HEK293 (cell line): ENCODE results near the gene C17orf100.
"Not testable (repeated sequence)": the region's sequence is repeated elsewhere in the genome, so short reads cannot be mapped to it uniquely, and the experiment has no call there.

Experiments
- CTCF ChIA-PET: fragments of 350-600 bp; formaldehyde crosslinking; extraction: SDS; loops from one replicate; lab custom pipeline; 2021; ENCODE audit warnings: antibody characterized with exemption; lab: Yijun Ruan, JAX
- POLR2A ChIA-PET: fragments of 300-600 bp; formaldehyde crosslinking; extraction: SDS; loops from one replicate; lab custom pipeline; 2020; ENCODE audit warnings: antibody characterized with exemption, inconsistent platforms; lab: Yijun Ruan, JAX
- H3K27ac ChIP-seq: fragments of 200-500 bp; sonication (Bioruptor generic); 2 replicates; pipeline ENCODE4 v1.5.1; 2014; ENCODE audit warnings: low read depth, low read length, control low read depth, inconsistent platforms; ENCODE audit errors: extremely low read depth
- H3K36me3 ChIP-seq, 2 experiments: fragments of 200-500 bp in 1 of 2; sonication (Bioruptor generic) in 1 of 2; 1 replicate in 1 of 2; 2 replicates in 1 of 2; pipeline ENCODE4 v1.5.1; 2014 to 2017; ENCODE audit warnings: inconsistent platforms in 2 of 2, low read length in 2 of 2; ENCODE audit not compliant: control insufficient read depth in 2 of 2, insufficient read depth in 1 of 2
- H3K4me1 ChIP-seq: fragments of 200-500 bp; sonication (Bioruptor generic); 2 replicates; pipeline ENCODE4 v1.5.1; 2014; ENCODE audit warnings: mild to moderate bottlenecking, low read length, inconsistent platforms; ENCODE audit not compliant: control insufficient read depth, insufficient read depth
- H3K4me3 ChIP-seq: 2 replicates; pipeline ENCODE4 v1.5.1; 2011; ENCODE audit warnings: low read depth, mild to moderate bottlenecking, control low read depth, low read length, moderate library complexity
- H3K9me3 ChIP-seq: fragments of 200-500 bp; sonication (Bioruptor generic); 2 replicates; pipeline ENCODE4 v1.5.1; 2014; ENCODE audit warnings: low read depth, low read length, inconsistent platforms; ENCODE audit not compliant: control insufficient read depth, insufficient read depth
- KLF10 ChIP-seq: fragments of 450-650 bp; IDR thresholded peaks from 2 replicates; pipeline ENCODE4 v1.5.1; 2018; ENCODE audit warnings: missing biosample characterization, mild to moderate bottlenecking, missing genetic modification characterization
- MZF1 ChIP-seq: fragments of 450-650 bp; formaldehyde crosslinking; IDR thresholded peaks from 2 replicates; pipeline ENCODE4 v1.5.1; 2017; ENCODE audit warnings: missing biosample characterization, missing genetic modification characterization, borderline replicate concordance
- SCRT2 ChIP-seq: fragments of 450-650 bp; formaldehyde crosslinking; IDR thresholded peaks from 2 replicates; pipeline ENCODE4 v1.5.1; 2016; ENCODE audit warnings: missing biosample characterization, missing genetic modification characterization
- YY1 ChIP-seq: fragments of 450-650 bp; formaldehyde crosslinking; IDR thresholded peaks from 2 replicates; pipeline ENCODE4 v1.5.1; 2018; ENCODE audit warnings: missing biosample characterization, missing genetic modification characterization
- ZBTB17 ChIP-seq: fragments of 450-650 bp; formaldehyde crosslinking; IDR thresholded peaks from 2 replicates; pipeline ENCODE4 v1.5.1; 2016; ENCODE audit warnings: missing biosample characterization, missing genetic modification characterization
- ZNF221 ChIP-seq: fragments of 450-650 bp; formaldehyde crosslinking; IDR thresholded peaks from 2 replicates; pipeline ENCODE4 v1.5.1; 2017; ENCODE audit warnings: missing biosample characterization, missing genetic modification characterization, borderline replicate concordance
- ZNF302 ChIP-seq: fragments of 450-650 bp; formaldehyde crosslinking; IDR thresholded peaks from 2 replicates; pipeline ENCODE4 v1.5.1; 2016; ENCODE audit warnings: missing biosample characterization, missing genetic modification characterization, low read depth
- ZNF324 ChIP-seq: fragments of 450-650 bp; formaldehyde crosslinking; IDR thresholded peaks from 2 replicates; pipeline ENCODE4 v1.5.1; 2016; ENCODE audit warnings: missing biosample characterization, missing genetic modification characterization
- ZNF366 ChIP-seq: fragments of 450-650 bp; formaldehyde crosslinking; conservative IDR thresholded peaks from 2 replicates; pipeline ENCODE4 v1.5.1; 2016; ENCODE audit warnings: missing biosample characterization, missing genetic modification characterization
- ZNF433 ChIP-seq: fragments of 450-650 bp; formaldehyde crosslinking; IDR thresholded peaks from 2 replicates; pipeline ENCODE4 v1.5.1; 2016; ENCODE audit warnings: missing biosample characterization, missing genetic modification characterization, low read depth
- ZNF548 ChIP-seq: fragments of 450-650 bp; formaldehyde crosslinking; IDR thresholded peaks from 2 replicates; pipeline ENCODE4 v1.5.1; 2016; ENCODE audit warnings: missing biosample characterization, missing genetic modification characterization
- ZNF600 ChIP-seq: fragments of 450-650 bp; formaldehyde crosslinking; IDR thresholded peaks from 2 replicates; pipeline ENCODE4 v1.5.1; 2016; ENCODE audit warnings: missing biosample characterization, missing genetic modification characterization
- ZNF639 ChIP-seq: fragments of 450-650 bp; formaldehyde crosslinking; IDR thresholded peaks from 2 replicates; pipeline ENCODE4 v1.5.1; 2016; ENCODE audit warnings: missing biosample characterization, missing genetic modification characterization
- ZNF701 ChIP-seq: fragments of 450-650 bp; formaldehyde crosslinking; IDR thresholded peaks from 2 replicates; pipeline ENCODE4 v1.5.1; 2016; ENCODE audit warnings: missing biosample characterization, missing genetic modification characterization
- ZNF707 ChIP-seq: fragments of 450-650 bp; formaldehyde crosslinking; IDR thresholded peaks from 2 replicates; pipeline ENCODE4 v1.5.1; 2016; ENCODE audit warnings: missing biosample characterization, missing genetic modification characterization
- ZNF776 ChIP-seq: fragments of 450-650 bp; formaldehyde crosslinking; IDR thresholded peaks from 2 replicates; pipeline ENCODE4 v1.5.0; 2017; ENCODE audit warnings: missing biosample characterization, missing genetic modification characterization, borderline replicate concordance
- ZNF830 ChIP-seq: fragments of 450-650 bp; IDR thresholded peaks from 2 replicates; pipeline ENCODE4 v1.5.0; 2018; ENCODE audit warnings: missing biosample characterization, missing genetic modification characterization, low read depth, mild to moderate bottlenecking, moderate library complexity
- ZSCAN30 ChIP-seq: fragments of 450-650 bp; IDR thresholded peaks from 2 replicates; pipeline ENCODE4 v1.5.1; 2018; ENCODE audit warnings: missing biosample characterization, mild to moderate bottlenecking, missing genetic modification characterization, moderate library complexity
- TF ChIP-seq, protein P1 (sequence below): fragments of 450-650 bp; formaldehyde crosslinking; IDR thresholded peaks from 2 replicates; pipeline ENCODE4 v1.5.1; 2016; ENCODE audit warnings: missing biosample characterization, missing genetic modification characterization, low read depth
- TF ChIP-seq, protein P2 (sequence below): fragments of 450-650 bp; formaldehyde crosslinking; IDR thresholded peaks from 2 replicates; pipeline ENCODE4 v1.5.1; 2017; ENCODE audit warnings: missing biosample characterization, missing genetic modification characterization
- TF ChIP-seq, protein P3 (sequence below): fragments of 450-650 bp; formaldehyde crosslinking; IDR thresholded peaks from 2 replicates; pipeline ENCODE4 v1.5.1; 2017; ENCODE audit warnings: missing biosample characterization, missing genetic modification characterization

Gene C17orf100

DNA sequence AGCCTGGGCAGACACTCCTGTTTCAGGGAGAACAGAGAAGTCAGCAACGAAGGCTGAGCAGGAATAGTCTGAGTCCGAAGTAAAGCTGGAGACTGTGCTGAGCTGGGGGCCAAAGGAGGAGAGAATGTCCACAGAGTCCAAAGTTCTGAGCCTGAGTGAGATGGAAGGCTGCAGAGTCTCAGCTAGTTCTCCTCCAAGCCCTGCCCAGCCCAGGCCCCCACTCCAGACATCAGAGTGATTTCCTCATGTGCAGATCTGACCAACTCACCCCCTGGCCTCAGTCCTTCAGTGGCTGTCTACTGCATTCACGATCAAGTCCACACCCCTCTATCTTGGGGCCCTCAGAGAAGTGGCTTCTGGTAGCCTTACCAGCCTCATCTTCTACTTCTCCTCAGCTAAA lies 40.0 kb downstream of the C17orf100 start:
- no peaks in the 10 kb centered on the region for H3K9me3 ChIP-seq
- no peak overlapping the region for H3K4me3 ChIP-seq
- H3K27ac ChIP-seq = no peak overlapping the region
- ChIA-PET CTCF (interaction anchor here (1.8 kb wide), 1 partner anchor 10 kb away, joined by 5 read pairs; no protein-coding TSS in a partner anchor), POLR2A (no interaction called here)
- TF ChIP-seq ZNF776 (tag by site-specific recombination) = no peak
- no peak for TF ChIP-seq ZSCAN30
- no peak for TF ChIP-seq ZNF433 (tag by site-specific recombination)
- TF ChIP-seq ZNF548 (tag by site-specific recombination) = no peak
- TF ChIP-seq ZNF600 = no peak
- TF ChIP-seq ZNF830 = no peak
- no peak for TF ChIP-seq ZNF221 (tag by site-specific recombination)
- no peak for TF ChIP-seq ZNF302 (tag by site-specific recombination)
- no peaks in the 10 kb centered on the region for H3K36me3 ChIP-seq
- no peaks in the 10 kb centered on the region for H3K4me1 ChIP-seq

DNA sequence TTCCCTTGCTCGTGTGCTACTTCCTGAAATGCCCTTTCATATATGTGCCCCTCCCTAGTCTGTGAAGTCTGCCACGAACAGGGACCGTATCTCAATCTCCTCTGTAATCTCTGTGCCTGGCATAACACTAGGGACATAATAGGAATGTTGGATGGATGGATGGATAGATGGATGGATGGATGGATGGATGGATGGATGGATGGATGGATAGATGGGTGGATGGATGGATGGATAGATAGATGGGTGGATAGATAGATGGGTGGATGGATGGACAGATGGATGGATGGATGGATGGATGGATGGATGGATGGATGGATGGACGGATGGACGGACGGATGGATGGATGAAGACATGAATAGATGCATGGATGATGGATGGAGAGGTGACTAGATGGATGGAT lies 40.4 kb downstream of the C17orf100 start:
- H3K9me3 ChIP-seq, H3K4me1 ChIP-seq, H3K4me3 ChIP-seq, H3K27ac ChIP-seq, POLR2A ChIA-PET, H3K36me3 ChIP-seq: not testable (repeated sequence)
- peak; percentile 99 for TF ChIP-seq ZNF366 (tag by site-specific recombination)
- TF ChIP-seq ZBTB17 (tag by site-specific recombination) = peak; percentile 97
- CTCF ChIA-PET = interaction anchor here (1.8 kb wide), 1 partner anchor 10 kb away, joined by 5 read pairs; no protein-coding TSS in a partner anchor

DNA sequence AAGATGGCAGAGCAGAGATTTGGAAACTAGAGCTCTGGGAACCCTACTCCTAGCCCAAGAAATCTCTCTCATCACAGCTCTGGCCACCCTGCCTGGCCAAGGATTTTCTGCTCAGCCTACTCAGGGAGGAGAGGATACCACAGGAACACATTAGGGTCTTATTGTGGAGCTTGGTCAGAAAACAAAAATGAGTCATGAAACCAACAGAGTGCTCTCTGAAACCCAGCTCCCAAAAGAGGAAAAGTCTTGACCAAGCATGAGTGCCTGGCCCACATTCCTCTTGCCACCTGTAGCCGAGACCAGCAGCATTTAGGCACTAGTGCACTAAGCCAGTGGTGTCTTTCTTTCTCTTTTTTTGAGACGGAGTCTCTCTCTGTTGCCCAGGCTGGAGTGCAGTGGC lies 43.5 kb downstream of the C17orf100 start:
- POLR2A ChIA-PET = no interaction called here
- Histone ChIP-seq H3K4me3 (no peak overlapping the region), H3K36me3 (no peaks in the 10 kb centered on the region), H3K27ac (no peak overlapping the region), H3K4me1 (no peaks in the 10 kb centered on the region), H3K9me3 (no peaks in the 10 kb centered on the region)
- CTCF ChIA-PET = interaction anchor here (1.1 to 1.6 kb wide), 2 partner anchors 148 to 159 kb away, joined by 3 to 4 read pairs; no protein-coding TSS in a partner anchor
- TF ChIP-seq, protein P1, sequence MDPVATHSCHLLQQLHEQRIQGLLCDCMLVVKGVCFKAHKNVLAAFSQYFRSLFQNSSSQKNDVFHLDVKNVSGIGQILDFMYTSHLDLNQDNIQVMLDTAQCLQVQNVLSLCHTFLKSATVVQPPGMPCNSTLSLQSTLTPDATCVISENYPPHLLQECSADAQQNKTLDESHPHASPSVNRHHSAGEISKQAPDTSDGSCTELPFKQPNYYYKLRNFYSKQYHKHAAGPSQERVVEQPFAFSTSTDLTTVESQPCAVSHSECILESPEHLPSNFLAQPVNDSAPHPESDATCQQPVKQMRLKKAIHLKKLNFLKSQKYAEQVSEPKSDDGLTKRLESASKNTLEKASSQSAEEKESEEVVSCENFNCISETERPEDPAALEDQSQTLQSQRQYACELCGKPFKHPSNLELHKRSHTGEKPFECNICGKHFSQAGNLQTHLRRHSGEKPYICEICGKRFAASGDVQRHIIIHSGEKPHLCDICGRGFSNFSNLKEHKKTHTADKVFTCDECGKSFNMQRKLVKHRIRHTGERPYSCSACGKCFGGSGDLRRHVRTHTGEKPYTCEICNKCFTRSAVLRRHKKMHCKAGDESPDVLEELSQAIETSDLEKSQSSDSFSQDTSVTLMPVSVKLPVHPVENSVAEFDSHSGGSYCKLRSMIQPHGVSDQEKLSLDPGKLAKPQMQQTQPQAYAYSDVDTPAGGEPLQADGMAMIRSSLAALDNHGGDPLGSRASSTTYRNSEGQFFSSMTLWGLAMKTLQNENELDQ (tag by site-specific recombination) = no peak
- 0 out of 2 replicates have a peak, but pooled peaks have one; percentile 11 for TF ChIP-seq SCRT2 (tag by site-specific recombination)

- TF ChIP-seq YY1 = no peak
- TF ChIP-seq, protein P2, sequence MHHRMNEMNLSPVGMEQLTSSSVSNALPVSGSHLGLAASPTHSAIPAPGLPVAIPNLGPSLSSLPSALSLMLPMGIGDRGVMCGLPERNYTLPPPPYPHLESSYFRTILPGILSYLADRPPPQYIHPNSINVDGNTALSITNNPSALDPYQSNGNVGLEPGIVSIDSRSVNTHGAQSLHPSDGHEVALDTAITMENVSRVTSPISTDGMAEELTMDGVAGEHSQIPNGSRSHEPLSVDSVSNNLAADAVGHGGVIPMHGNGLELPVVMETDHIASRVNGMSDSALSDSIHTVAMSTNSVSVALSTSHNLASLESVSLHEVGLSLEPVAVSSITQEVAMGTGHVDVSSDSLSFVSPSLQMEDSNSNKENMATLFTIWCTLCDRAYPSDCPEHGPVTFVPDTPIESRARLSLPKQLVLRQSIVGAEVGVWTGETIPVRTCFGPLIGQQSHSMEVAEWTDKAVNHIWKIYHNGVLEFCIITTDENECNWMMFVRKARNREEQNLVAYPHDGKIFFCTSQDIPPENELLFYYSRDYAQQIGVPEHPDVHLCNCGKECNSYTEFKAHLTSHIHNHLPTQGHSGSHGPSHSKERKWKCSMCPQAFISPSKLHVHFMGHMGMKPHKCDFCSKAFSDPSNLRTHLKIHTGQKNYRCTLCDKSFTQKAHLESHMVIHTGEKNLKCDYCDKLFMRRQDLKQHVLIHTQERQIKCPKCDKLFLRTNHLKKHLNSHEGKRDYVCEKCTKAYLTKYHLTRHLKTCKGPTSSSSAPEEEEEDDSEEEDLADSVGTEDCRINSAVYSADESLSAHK (tag by site-specific recombination) = no peak
- TF ChIP-seq ZNF701 (tag by site-specific recombination) = no peak
- TF ChIP-seq, protein P3, sequence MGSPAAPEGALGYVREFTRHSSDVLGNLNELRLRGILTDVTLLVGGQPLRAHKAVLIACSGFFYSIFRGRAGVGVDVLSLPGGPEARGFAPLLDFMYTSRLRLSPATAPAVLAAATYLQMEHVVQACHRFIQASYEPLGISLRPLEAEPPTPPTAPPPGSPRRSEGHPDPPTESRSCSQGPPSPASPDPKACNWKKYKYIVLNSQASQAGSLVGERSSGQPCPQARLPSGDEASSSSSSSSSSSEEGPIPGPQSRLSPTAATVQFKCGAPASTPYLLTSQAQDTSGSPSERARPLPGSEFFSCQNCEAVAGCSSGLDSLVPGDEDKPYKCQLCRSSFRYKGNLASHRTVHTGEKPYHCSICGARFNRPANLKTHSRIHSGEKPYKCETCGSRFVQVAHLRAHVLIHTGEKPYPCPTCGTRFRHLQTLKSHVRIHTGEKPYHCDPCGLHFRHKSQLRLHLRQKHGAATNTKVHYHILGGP = no peak
- no peak for TF ChIP-seq MZF1
- TF ChIP-seq ZNF324 (tag by site-specific recombination) = no peak
- no peak for TF ChIP-seq ZNF639 (tag by site-specific recombination)
- TF ChIP-seq ZNF707 = no peak
- no peak for TF ChIP-seq KLF10 (tag by site-specific recombination)
- H3K4me1 ChIP-seq = no peaks in the 10 kb centered on the region
- no peak overlapping the region for H3K4me3 ChIP-seq
- H3K36me3 ChIP-seq = no peaks in the 10 kb centered on the region
- ChIA-PET CTCF (interaction anchor here (1.1 to 1.6 kb wide), 2 partner anchors 148 to 158 kb away, joined by 3 to 4 read pairs; no protein-coding TSS in a partner anchor), POLR2A (no interaction called here)
- no peak overlapping the region for H3K27ac ChIP-seq
- no peaks in the 10 kb centered on the region for H3K9me3 ChIP-seq
These were observed 44.0 kb downstream of the C17orf100 start for GRCh38 chr17:6695565-6695964.
